T-helper 17 cell (primary cell): Measurements from ENCODE around the gene FAM135A. TPM values are rescaled to one million over a fixed set of nuclear protein-coding genes. Genes with fewer than 3 reads are reported as not detected.

Experiments
- ATAC-seq: fragments of 150-1000 bp; cut with Tn5 transposase; 2 replicates; pipeline ENCODE4 v1.10.0; 2021; ENCODE audit warnings: mild to moderate bottlenecking, moderate library complexity
- DNase-seq, 3 donors: peaks; one replicate each; pipeline versions ENCODE4 v3.0.0 to v3.0.0-alpha.2; 2020 to 2021
- H3K9me3 ChIP-seq: one replicate; pipeline ENCODE4 v1.7.0; 2013; ENCODE audit warnings: low read length, mild to moderate bottlenecking; ENCODE audit not compliant: control insufficient read depth, poor library complexity, severe bottlenecking
- H3K27ac Mint-ChIP-seq: one replicate; pipeline ENCODE4 v1.8.0; 2022; ENCODE audit warnings: mild to moderate bottlenecking, moderate library complexity, mixed read lengths
- H3K27me3 Mint-ChIP-seq: one replicate; pipeline ENCODE4 v1.8.0; 2022; ENCODE audit warnings: mixed read lengths
- H3K36me3 Mint-ChIP-seq: one replicate; pipeline ENCODE4 v1.8.0; 2022; ENCODE audit warnings: low read depth, mixed read lengths
- H3K4me1 Mint-ChIP-seq: one replicate; pipeline ENCODE4 v1.8.0; 2022; ENCODE audit warnings: mild to moderate bottlenecking, mixed read lengths
- H3K4me3 Mint-ChIP-seq: one replicate; pipeline ENCODE4 v1.8.0; 2022; ENCODE audit warnings: mild to moderate bottlenecking, moderate library complexity, mixed read lengths
- total RNA-seq, 4 donors: library from RNA in 2 of 4; stranded (reverse) in 2 of 4; gene quantifications; one replicate each; pipeline ENCODE4 v1.2.3 and lab custom pipeline; 2022 to 2026

FAM135A gene
- 1 to 10 TPM; 5.8 to 8.1 TPM for total RNA-seq
- 14.0 to 15.2 reads per million in 2 donors for total RNA-seq (lab: John Stamatoyannopoulos, UW)

GRCh38 chr6:70413114-70413991 is at the start of gene FAM135A:
TSS of gene FAM135A (plus strand) at chr6:70413508. CDS start at chr6:70428343, 14,835 bp downstream.
- no peaks in the 10 kb centered on the region for H3K9me3 ChIP-seq
- Mint-ChIP-seq H3K4me3 (peak within 1 kb of the TSS; percentile 100), H3K4me1 (peaks cover 23% of the 10 kb centered on the region), H3K36me3 (peaks cover 5% of the 10 kb centered on the region), H3K27ac (peak within 1 kb of the TSS; percentile 99), H3K27me3 (no peaks in the 10 kb centered on the region)
- DNase-seq (peak; percentile 86 to 95 (median 93)), ATAC-seq (peak; percentile 95)

GRCh38 chr6:70363741-70364493 is 49.4 kb upstream of the FAM135A start:
- no peaks in the 10 kb centered on the region for H3K9me3 ChIP-seq
- peaks cover 6% of the 10 kb centered on the region for H3K36me3 Mint-ChIP-seq
- H3K4me1 Mint-ChIP-seq = peaks cover 3% of the 10 kb centered on the region
- no peak overlapping the region for H3K27ac Mint-ChIP-seq
- DNase-seq (no peak), ATAC-seq (no peak)
- no peak overlapping the region for H3K4me3 Mint-ChIP-seq
- H3K27me3 Mint-ChIP-seq = peaks cover 38% of the 10 kb centered on the region

GRCh38 chr6:70369332-70369950 is 43.9 kb upstream of the FAM135A start:
- Mint-ChIP-seq H3K4me3 (peak overlapping the region; percentile 36), H3K27me3 (peaks cover 50% of the 10 kb centered on the region), H3K4me1 (peaks cover 10% of the 10 kb centered on the region), H3K27ac (peak overlapping the region; percentile 16), H3K36me3 (peaks cover 6% of the 10 kb centered on the region)
- peak; percentile 91 for ATAC-seq
- H3K9me3 ChIP-seq = no peaks in the 10 kb centered on the region
- DNase-seq = peak; percentile 41 to 53 (median 42)

GRCh38 chr6:70370496-70370895 is 42.8 kb upstream of the FAM135A start:
- peaks cover 50% of the 10 kb centered on the region for H3K27me3 Mint-ChIP-seq
- H3K4me1 Mint-ChIP-seq = peaks cover 6% of the 10 kb centered on the region
- ATAC-seq (no peak), DNase-seq (no peak)
- H3K4me3 Mint-ChIP-seq = no peak overlapping the region
- no peaks in the 10 kb centered on the region for H3K9me3 ChIP-seq
- peaks cover 3% of the 10 kb centered on the region for H3K36me3 Mint-ChIP-seq
- no peak overlapping the region for H3K27ac Mint-ChIP-seq

- ATAC-seq = peak; percentile 63
- H3K27me3 Mint-ChIP-seq = peaks cover 52% of the 10 kb centered on the region
- no peak for DNase-seq
- peaks cover 6% of the 10 kb centered on the region for H3K4me1 Mint-ChIP-seq
- no peaks in the 10 kb centered on the region for H3K9me3 ChIP-seq
- H3K27ac Mint-ChIP-seq = no peak overlapping the region
- no peak overlapping the region for H3K4me3 Mint-ChIP-seq
- peaks cover 3% of the 10 kb centered on the region for H3K36me3 Mint-ChIP-seq
These were observed 41.7 kb upstream of the FAM135A start for GRCh38 chr6:70371454-70372105.

GRCh38 chr6:70375166-70375565 is 38.1 kb upstream of the FAM135A start:
- H3K4me3 Mint-ChIP-seq = no peak overlapping the region
- no peak overlapping the region for H3K27ac Mint-ChIP-seq
- no peaks in the 10 kb centered on the region for H3K36me3 Mint-ChIP-seq
- ATAC-seq (no peak), DNase-seq (no peak)
- H3K4me1 Mint-ChIP-seq = peaks cover 2% of the 10 kb centered on the region
- peaks cover 45% of the 10 kb centered on the region for H3K27me3 Mint-ChIP-seq
- no peaks in the 10 kb centered on the region for H3K9me3 ChIP-seq

- H3K27me3 Mint-ChIP-seq = peaks cover 45% of the 10 kb centered on the region
- no peaks in the 10 kb centered on the region for H3K9me3 ChIP-seq
- H3K36me3 Mint-ChIP-seq = no peaks in the 10 kb centered on the region
- no peak overlapping the region for H3K4me3 Mint-ChIP-seq
- no peak for ATAC-seq
- peaks cover 2% of the 10 kb centered on the region for H3K4me1 Mint-ChIP-seq
- no peak overlapping the region for H3K27ac Mint-ChIP-seq
- no peak for DNase-seq
These were observed 37.4 kb upstream of the FAM135A start for GRCh38 chr6:70375882-70376281.

- peaks cover 41% of the 10 kb centered on the region for H3K27me3 Mint-ChIP-seq
- H3K27ac Mint-ChIP-seq = no peak overlapping the region
- ATAC-seq (no peak), DNase-seq (no peak)
- H3K4me1 Mint-ChIP-seq = peaks cover under 1% of the 10 kb centered on the region
- no peaks in the 10 kb centered on the region for H3K36me3 Mint-ChIP-seq
- no peaks in the 10 kb centered on the region for H3K9me3 ChIP-seq
- H3K4me3 Mint-ChIP-seq = no peak overlapping the region
These were observed 36.7 kb upstream of the FAM135A start for GRCh38 chr6:70376628-70377027.

GRCh38 chr6:70377372-70377771 is 35.9 kb upstream of the FAM135A start:
- Mint-ChIP-seq H3K4me1 (no peaks in the 10 kb centered on the region), H3K36me3 (no peaks in the 10 kb centered on the region), H3K27ac (no peak overlapping the region), H3K4me3 (no peak overlapping the region), H3K27me3 (peaks cover 40% of the 10 kb centered on the region)
- no peak for ATAC-seq
- no peaks in the 10 kb centered on the region for H3K9me3 ChIP-seq
- no peak for DNase-seq

- no peaks in the 10 kb centered on the region for H3K9me3 ChIP-seq
- Mint-ChIP-seq H3K4me1 (no peaks in the 10 kb centered on the region), H3K36me3 (no peaks in the 10 kb centered on the region), H3K4me3 (no peak overlapping the region), H3K27me3 (peaks cover 28% of the 10 kb centered on the region), H3K27ac (no peak overlapping the region)
- ATAC-seq = no peak
- no peak for DNase-seq
These were observed 33.8 kb upstream of the FAM135A start for GRCh38 chr6:70379473-70380013.

GRCh38 chr6:70380252-70380651 is 33.1 kb upstream of the FAM135A start:
- no peak for ATAC-seq

GRCh38 chr6:70380771-70381416 is 32.4 kb upstream of the FAM135A start:
- H3K9me3 ChIP-seq = no peaks in the 10 kb centered on the region
- Mint-ChIP-seq H3K27ac (no peak overlapping the region), H3K4me1 (no peaks in the 10 kb centered on the region), H3K36me3 (no peaks in the 10 kb centered on the region), H3K4me3 (no peak overlapping the region), H3K27me3 (peaks cover 14% of the 10 kb centered on the region)
- no peak for DNase-seq
- no peak for ATAC-seq

More at GRCh38 chr6:70380252-70380651, 33.1 kb upstream of the FAM135A start:
- no peak for DNase-seq
- no peaks in the 10 kb centered on the region for H3K9me3 ChIP-seq
- Mint-ChIP-seq H3K27me3 (peaks cover 21% of the 10 kb centered on the region), H3K4me1 (no peaks in the 10 kb centered on the region), H3K4me3 (no peak overlapping the region), H3K27ac (no peak overlapping the region), H3K36me3 (no peaks in the 10 kb centered on the region)
